HG02981 (cell line): Measurements from ENCODE around the gene DIP2A.
"Not testable (repeated sequence)": the region's sequence is repeated elsewhere in the genome, so short reads cannot be mapped to it uniquely, and the experiment has no call there.

Experiments
- ATAC-seq: cut with Tn5 transposase; IDR thresholded peaks from one replicate; pipeline ENCODE4 v1.9.1; 2021; ENCODE audit warnings: mild to moderate bottlenecking, moderate library complexity; ENCODE audit not compliant: unreplicated experiment

The DIP2A gene

GRCh38 chr21:46442938-46443337 lies 15.8 kb upstream of the DIP2A start:
- no peak for ATAC-seq

DNA sequence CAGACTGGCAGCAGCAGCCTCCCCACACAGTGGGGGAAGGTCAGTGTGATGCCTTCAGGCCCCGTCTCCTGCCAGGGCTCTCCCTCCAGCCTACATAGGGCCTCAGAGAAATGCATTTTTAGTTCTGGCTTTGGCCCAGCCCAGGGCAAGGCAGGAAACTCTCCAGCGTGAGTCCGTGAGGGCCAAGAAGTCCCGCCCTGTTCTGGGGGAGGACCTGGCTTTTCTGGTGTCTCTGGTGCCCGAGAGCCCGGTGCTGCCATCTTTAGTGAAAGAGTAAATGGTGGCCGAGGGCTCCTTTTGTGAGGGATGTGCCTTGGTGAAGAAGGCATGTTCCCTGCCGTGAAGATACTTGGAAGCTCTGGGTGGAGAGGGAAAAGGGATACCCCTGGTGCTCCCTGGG lies 14.8 kb upstream of the DIP2A start:
- no peak for ATAC-seq

DNA sequence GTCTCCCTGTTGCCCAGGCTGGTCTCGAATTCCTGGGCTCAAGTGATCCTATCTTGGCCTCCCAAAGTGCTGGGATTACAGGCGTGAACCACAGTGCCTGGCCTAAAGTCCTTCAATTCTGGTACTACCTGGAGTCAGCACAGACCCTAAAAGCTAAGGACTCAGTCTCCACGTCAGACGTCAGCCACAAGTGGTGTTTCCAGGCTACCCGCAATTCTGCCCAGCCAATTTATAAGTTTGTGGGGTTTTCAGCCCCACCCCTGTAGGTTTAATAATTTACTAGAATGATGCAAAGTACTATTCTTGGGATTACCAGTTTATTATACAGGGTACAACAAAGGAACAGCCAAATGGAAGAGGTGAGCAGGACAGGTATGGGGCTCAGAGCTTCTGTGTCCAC lies 10.6 kb upstream of the DIP2A start:
- ATAC-seq, result no peak

- not testable (repeated sequence) for ATAC-seq
These were observed 9.8 kb upstream of the DIP2A start for GRCh38 chr21:46448855-46449254.

GRCh38 chr21:46452710-46453109 lies 6.0 kb upstream of the DIP2A start:
- ATAC-seq, result no peak

DNA sequence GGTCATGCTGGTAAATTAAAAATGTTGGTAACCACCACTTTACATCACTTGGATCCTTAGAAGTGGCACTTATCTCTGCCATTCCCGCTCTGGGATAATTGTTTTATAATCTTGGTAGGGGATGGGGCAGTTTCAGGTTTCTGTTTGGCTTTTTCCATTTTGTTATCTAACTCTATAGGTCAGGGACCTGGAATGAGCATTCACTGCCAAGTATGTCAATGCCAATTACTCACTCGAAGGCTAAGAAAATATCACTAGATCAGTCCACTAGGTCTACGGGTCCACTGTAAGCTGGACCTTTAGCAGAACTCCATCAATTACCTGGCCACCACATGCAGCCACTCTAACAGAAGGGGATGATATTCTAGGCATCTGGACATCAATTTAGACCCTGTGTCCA lies 4.5 kb upstream of the DIP2A start:
- no peak for ATAC-seq

DNA sequence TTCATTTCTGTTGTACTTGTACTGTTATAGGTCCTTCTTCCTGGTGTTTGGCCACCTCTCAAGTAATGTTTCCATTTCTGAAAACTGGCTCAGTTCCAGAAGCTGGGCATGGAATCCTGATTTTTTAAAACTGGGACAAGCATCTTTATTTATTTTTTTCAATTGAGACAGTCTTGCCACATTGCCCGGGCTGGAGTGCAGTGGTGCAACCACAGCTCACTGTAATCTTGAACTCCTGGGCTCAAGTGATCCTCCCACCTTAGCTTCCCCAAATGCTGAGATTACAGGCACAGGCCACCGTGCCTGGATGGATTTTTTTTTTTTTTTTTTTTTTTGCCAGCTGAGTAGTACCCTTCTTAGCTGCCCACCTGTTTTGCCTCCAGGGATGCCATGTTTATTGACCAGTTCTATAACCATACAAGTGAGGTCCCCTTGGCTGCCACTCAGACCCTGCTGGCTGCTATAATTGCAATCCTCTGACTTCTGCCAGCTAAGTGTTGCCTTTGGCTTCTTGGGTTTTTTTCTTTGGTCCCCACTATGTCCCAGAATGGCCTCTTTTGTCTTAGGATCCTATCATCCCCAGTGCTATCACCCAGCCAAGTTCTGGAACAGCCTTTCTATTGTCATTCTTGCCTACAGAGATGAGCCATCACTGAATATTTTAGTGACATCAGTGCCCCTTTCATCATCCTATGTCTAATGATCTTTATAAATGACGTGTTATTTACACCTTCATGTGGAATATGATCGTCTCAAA lies 3.9 kb upstream of the DIP2A start:
- ATAC-seq, result no peak

- no peak for ATAC-seq
These were observed 2.9 kb upstream of the DIP2A start for GRCh38 chr21:46455575-46456385.

- no peak for ATAC-seq
These were observed 1.9 kb upstream of the DIP2A start for GRCh38 chr21:46456750-46457149.

DNA sequence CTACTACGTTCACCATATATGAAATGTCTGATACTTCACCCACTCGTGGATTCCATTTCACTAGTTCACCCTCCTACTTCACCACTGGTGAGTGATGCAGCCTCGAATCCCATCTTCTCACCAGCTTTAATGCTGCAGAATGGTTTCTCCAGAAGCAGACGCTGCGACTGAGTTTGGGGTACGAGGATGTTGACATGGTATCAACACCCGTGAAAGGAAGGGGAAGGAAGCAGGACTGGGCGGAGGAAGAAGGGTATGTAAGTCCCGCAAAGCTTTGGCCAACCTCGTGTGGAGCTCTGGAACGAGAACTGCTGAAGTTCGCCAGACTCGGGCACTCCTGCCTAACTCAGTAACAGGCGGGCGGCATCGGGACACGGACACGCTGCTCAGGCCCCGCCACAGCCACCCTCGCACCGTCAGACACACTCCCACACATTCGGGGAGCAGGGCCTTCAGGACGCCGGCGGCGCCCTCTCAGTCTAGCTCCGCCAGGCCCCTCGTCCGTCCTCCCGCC lies 833 bp upstream of the DIP2A start:
- peak; percentile 22 for ATAC-seq

GRCh38 chr21:46459024-46459355 lies 299 bp downstream of the DIP2A start:
- ATAC-seq, result no peak

GRCh38 chr21:46459356-46460112 lies 843 bp downstream of the DIP2A start:
- no peak for ATAC-seq

DNA sequence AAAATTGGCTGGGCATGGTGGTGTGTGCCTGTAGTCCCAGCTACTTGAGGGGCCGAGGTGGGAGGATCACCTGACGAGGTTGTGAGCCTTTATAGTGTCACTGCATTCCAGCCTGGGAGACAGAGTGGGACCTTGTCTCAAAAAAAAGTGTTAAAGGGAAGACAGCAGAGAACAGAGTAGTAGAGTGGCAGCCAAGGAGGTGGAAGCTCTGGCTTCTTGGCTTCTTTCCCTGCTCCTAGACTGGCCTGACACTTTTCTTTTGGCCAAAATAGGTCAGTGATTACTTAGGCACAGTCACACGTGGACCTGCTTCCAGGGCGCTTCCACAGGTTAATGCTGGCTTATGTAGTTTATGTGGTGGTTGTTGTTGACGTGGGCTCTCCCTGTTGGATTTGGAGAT lies 3.2 kb downstream of the DIP2A start:
- ATAC-seq, result no peak

DNA sequence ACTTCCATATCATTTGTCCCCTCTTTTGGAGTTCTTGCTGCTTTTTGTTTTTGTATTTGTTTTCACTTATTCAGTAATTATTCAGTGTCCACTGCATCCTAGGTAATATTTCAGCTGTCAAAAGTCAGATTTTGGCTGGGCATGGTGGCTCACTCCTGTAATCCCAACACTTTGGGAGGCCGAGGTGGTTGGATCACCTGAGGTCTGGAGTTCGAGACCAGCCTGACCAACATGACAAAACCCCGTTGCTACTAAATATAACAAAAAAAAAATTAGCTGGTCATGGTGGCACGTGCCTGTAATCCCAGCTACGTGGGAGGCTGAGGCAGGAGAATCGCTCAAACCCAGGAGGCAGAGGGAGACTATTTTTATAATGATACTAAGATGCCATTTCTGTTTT lies 6.5 kb downstream of the DIP2A start:
- not testable (repeated sequence) for ATAC-seq

- no peak for ATAC-seq
These were observed 7.0 kb downstream of the DIP2A start for GRCh38 chr21:46465651-46466050.

DNA sequence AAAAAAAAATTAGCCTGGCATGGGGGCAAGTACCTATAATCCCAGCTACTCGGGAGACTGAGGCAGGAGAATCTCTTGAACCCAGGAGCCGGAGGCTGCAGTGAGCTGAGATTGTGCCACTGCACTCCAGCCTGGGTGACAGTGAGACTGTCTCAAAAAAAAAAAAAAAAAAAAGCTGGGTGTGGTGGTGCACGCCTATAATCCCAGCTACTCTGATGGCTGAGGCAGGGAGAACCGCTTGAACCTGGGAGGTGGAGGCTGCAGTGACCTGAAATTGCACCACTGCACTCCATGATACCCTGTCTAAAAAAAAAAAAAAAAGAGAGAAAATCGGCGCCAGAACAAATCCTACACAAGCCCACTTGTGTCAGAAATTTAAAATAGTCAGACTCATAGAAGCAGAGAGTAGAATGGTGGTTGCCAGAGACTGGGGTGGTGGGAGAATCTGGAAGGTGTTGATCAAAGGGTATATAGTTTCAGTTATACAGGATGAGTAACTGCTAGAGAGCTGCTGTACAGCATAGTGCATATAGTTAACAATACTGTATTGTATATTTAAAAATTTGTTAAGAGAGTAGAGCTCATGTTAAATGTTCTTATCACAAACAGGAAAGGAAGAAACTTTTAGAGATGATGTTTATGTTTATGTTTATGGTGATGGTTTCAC lies 9.6 kb downstream of the DIP2A start:
- no peak for ATAC-seq

DNA sequence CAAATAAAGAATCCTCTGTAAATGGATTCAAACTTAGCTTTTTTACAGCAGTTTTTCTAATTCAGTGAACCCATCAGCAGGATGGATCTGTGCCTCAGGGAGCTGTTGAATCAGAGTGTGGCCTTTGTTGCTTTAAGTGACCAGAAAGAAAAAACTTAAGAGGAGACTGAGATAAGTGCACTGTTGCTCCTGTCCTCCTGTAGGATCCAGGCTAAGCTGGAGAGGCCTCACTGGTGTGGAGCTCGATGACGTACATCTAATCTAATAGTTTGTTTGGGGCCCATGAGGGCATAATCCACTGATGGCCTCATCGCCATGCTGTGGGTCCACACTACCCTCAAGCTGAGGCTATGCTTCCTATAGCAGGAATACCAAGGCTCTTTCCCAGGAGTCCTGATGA lies 10.6 kb downstream of the DIP2A start:
- no peak for ATAC-seq

GRCh38 chr21:46471514-46471913 lies 12.8 kb downstream of the DIP2A start:
- no peak for ATAC-seq

DNA sequence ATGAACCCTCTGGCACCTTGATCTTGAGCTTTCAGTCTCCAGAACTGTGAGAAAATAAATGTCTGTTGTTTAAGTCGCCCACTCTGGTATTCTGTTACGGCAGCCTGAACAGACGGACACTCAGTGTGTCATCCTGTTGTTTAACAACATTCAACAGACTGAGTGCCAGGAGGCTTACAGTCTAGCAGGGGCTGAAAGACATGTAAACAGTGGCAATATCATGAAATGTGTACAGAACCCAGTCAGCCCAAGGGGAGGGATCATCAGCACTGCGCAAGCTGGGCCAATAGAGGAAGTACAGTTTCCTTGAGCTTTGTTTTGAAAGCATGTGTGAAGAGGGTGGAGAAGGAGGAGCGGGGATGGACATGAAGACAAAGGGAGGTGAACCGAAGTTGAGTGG lies 13.6 kb downstream of the DIP2A start:
- no peak for ATAC-seq

DNA sequence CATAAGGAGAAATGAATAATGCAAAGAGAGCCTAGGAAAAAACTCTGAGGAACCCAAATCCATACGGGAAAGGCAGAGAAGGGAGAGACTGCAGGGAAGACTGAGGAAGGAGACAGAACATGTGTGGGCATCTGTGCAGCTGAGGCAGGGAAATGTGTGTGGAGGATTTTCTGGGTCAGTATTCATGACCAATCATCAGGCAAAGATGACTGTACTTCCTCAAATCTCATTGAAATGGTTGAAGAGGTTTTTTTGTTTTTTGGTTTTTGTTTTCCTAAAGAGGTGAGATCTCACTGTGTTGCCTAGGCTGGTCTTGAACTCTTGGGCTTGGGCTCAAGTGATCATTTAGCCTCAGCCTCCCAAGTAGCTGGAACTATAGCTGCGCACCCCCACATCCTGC lies 15.7 kb downstream of the DIP2A start:
- ATAC-seq, result no peak

DNA sequence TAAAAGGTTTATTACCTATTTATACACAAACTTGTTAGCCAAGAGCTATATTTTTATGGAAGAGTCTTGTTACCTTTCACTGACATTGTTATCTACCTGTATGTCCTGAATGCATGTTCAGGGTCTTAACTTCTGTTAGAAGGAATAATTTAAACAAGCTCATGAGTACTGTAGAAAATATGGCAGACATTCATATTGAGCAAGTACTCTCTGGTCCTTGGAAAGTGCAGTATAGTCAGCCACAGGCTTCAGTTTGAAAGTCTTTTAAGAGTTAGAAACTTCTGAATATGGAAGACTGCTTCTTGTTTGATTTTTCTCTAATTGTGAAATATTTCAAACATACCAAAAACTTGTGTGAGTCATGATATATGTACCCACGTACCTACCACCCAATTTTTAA lies 16.6 kb downstream of the DIP2A start:
- no peak for ATAC-seq
